GM21786 (cell line): ENCODE data around the gene FOXRED2.
"Not testable (repeated sequence)": the region's sequence is repeated elsewhere in the genome, so short reads cannot be mapped to it uniquely, and the experiment has no call there.

Source experiments
- ATAC-seq: cut with Tn5 transposase; IDR thresholded peaks from one replicate; pipeline ENCODE4 v1.9.1; 2021; ENCODE audit not compliant: unreplicated experiment

Gene FOXRED2

GRCh38 chr22:36506637-36507517 lies at the start of gene FOXRED2:
Gene FOXRED2 (minus strand): TSS chr22:36507040. CDS start chr22:36506422, 618 bp downstream.
- peak; percentile 61 for ATAC-seq

DNA sequence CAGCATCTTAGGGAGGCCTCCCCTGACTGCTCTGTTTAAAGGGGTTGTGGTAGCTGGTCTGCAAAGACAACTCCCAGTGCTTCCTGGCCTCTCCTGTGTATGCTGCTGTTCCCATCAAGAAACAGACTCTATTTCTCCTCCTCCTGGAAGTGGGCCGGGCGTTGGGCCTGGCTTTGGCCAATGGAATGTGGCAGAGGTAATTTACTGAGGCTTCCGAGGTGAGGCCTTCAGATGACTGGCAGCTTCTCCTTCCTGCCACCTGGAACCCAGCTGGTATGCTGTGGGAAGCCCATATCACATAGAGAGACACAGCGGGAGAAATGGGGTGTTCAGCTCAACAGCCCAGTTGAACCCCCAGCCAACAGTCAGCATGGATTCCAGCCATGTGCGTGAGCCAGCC lies 47.3 kb upstream of the FOXRED2 start:
- no peak for ATAC-seq

- no peak for ATAC-seq
These were observed 45.4 kb upstream of the FOXRED2 start for GRCh38 chr22:36552289-36552688.

GRCh38 chr22:36550701-36551495 lies 44.1 kb upstream of the FOXRED2 start:
- no peak for ATAC-seq

GRCh38 chr22:36549033-36549432 lies 42.2 kb upstream of the FOXRED2 start:
- no peak for ATAC-seq

- ATAC-seq, result no peak
These were observed 41.8 kb upstream of the FOXRED2 start for GRCh38 chr22:36548606-36549005.

GRCh38 chr22:36546932-36547331 lies 40.1 kb upstream of the FOXRED2 start:
- ATAC-seq, result no peak

GRCh38 chr22:36546092-36546804 lies 39.4 kb upstream of the FOXRED2 start:
- no peak for ATAC-seq

GRCh38 chr22:36544107-36544620 lies 37.3 kb upstream of the FOXRED2 start:
- ATAC-seq, result no peak

DNA sequence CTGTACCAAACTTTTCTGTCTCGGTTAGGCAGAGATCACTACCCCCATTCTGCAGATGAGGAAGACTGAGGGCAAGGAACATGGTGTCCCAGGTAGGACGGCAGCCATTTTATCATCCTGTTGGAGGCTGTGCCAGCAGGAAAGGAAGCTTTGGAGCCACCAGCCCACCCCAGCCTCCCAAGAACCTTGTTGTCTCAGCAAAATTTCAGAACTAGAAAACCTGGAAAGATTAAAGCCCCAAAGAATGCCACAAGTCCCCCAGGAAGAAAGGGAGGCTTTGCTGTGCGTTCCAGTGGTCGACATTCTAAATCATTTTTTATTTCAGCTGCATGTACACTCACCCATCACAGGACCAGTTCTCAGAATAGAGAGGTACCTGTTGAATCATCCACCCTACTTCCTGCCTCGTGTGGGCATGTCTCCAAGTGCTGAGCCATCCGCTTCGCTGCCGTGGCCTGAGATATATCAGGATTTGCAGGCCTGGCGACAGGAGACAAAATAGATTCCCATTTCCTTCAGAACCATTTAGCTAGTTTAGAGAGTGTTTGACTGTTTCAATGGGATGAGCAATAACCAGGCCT lies 35.1 kb upstream of the FOXRED2 start:
- ATAC-seq, result no peak

GRCh38 chr22:36540867-36541642 lies 34.2 kb upstream of the FOXRED2 start:
- no peak for ATAC-seq

GRCh38 chr22:36538529-36538928 lies 31.7 kb upstream of the FOXRED2 start:
- no peak for ATAC-seq

DNA sequence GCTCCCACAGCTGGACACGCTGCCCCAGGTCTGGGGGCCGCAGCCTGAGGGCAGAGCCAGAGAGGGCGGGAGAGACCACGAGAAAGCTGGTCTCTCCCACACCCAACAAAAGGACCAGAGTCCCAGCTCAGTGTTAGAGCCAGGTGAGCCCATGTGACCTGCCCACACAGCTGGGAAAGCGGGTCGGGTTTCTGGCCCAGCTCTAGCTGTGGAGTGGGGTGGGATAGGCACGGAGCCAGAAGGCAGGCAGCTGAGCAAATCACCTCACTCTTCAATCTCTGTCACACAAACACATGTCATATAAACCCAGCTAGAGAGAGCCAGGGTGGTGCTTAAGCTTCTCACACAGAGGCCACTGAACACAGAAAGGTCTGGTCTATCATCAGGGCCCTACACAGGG lies 29.9 kb upstream of the FOXRED2 start:
- ATAC-seq, result no peak

- ATAC-seq, result not testable (repeated sequence)
These were observed 26.5 kb upstream of the FOXRED2 start for GRCh38 chr22:36533320-36533719.

- no peak for ATAC-seq
These were observed 25.6 kb upstream of the FOXRED2 start for GRCh38 chr22:36532466-36532865.

DNA sequence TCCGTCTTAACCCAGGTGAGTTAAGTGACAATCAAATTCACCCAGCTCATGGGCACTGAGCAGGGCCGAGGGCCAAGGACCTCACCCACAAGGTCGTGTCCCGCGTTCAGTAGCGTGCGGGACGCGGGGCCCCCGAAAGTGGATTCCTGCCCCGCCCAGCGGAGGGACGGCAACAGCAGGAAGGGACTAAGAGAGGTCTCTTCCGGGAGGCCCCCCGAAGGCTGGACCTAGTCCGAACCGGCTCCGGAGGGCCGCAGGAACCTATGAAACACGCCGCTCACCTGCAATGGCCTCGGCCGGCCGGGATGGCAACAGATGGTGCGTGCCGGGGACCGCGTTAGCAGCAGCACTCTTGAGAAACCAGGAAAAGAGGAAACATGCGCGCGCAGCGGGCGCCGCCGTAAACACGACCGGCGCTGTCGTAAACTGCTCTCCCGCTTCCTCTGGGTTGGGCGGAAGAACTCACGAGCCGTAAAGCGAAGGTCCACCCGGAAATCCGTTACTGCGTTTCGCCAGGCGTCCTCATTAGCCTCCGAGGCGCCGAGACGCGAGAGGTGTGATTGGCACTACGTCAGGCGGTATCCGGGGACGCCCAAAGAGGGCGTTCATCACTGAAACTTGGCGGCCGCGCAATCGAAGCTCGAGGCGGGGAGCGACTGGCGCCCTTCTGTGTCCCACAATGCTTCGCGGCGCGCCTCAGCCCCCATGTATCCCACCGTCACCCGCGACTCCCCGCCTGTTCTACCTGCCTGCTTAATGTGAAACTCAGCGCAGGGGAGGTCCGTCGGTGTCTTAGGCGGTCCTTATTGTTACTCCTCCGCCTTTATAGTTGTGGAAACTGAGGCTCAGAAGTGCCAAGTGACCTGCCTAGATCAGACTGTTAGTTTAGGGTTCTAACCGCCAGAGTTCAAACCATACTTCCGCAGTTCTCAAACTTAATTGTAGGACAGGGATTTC lies 22.2 kb upstream of the FOXRED2 start, which contains the start of gene EIF3D:
Gene EIF3D, minus strand, starts transcription at position 372 of the 957 bp plus-strand sequence. CDS start 3,045 bp downstream, outside the sequence.
- ATAC-seq, result peak; percentile 92

DNA sequence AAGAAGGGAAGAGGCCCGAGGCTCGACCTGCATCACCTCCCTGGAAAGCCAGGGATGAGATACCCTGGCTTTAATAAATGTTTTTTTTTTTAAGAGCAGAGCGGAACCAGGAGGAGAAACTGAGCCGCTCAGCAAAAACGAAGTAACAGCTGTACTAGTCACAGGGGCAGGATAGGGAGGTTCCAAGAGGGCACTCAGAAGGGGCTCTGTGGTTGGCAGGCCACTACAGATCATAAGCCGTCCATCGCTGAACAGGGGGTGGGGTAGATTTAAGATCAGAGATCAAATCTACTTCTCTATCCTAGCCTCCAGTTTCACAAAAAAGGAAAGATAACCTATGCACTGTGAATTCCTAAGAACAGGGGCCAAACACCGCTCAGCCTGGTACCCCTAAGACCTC lies 21.5 kb upstream of the FOXRED2 start:
- ATAC-seq, result no peak

DNA sequence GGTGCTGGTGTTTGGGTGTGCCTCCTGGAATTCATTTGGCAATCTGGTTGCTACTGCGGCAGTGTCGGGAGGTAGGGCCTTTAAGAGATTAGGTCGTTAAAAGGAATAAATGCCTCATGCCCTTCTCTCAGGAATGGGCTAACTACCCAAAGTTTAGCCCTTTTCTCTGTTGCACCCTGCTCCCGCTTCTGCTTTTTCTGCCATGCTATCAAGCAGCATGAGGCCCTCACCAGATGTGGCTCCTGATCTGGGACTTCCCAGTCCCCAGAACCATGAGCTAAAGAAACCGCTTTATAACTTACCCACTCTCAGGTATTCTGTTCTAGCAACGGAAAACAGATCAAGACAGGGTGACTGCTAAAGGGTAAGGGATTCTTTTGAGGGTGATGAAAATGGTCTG lies 15.8 kb upstream of the FOXRED2 start:
- ATAC-seq, result no peak

- ATAC-seq, result no peak
These were observed 13.6 kb upstream of the FOXRED2 start for GRCh38 chr22:36520423-36520822.
